Measurements from ENCODE around the gene KLF8.
"Not testable (repeated sequence)": the region's sequence is repeated elsewhere in the genome, so short reads cannot be mapped to it uniquely, and the experiment has no call there.

KLF8 gene

DNA sequence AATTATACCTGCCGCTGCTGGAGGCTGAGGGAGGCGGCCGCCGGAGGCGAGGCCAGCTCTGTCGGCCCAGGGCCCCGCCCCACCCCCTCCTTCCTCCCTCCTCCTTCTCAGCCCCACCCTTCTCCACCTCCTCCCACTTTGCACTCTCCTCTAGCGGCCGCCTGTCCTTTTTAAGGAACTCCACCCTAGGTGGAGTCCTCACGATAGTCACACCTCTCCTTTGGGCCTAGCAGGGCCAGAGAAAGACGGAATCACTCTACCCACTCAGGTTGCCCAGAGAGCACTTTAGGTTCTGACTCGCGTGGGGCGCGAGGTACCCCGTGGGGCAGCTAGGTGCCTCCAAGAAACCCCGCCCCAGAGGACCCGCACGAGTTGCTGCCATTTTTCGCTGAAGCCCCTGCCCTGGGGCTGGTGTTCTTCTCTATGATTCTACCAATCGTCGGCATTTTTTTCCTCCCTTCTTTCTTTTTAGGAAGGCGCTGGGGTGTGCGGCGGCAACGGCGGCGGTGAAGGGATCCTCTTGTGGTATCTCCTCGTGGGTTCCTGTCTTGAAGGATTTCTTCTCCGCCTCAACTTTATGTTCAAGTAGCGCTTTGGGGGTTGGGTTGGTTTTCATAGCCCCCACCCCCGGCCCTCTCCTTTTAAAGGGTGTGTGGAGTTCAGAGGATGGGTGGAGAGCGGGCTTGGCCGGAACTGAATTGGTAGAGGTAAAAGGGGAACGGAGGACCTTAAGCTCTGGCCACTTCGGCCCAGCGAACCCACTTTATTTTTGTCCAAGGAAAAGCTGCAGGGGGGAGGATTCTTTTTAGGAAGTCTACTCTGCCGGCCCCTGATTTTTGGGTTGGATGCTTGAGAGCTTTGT is at the start of gene KLF8:
Gene KLF8 (plus strand): TSS at position 136 of the 862 bp plus-strand sequence. CDS start 979 bp downstream, outside the sequence.
- DNase-seq (ENCODE audit: low read depth, low spot score), result peak; percentile 2

DNA sequence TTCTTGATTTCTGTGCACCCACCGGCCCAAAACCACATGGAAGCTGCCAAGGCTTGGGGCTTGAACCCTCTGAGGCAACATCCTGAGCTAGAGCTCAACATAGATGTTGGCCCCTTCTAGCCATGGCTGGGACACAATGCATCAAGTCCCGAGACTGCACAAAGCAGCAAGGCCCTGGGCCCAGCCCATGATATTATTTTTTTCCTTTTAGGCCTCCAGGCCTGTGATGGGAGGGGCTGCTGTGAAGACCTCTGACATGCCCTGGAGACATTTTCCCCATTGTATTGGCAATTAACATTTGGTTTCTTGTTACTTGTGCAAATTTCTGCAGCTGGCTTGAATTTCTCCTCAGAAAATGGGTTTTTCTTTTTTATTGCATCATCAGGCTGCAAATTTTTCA is 25.2 kb upstream of the KLF8 start:
- not testable (repeated sequence) for DNase-seq (ENCODE audit: low read depth, low spot score)

DNA sequence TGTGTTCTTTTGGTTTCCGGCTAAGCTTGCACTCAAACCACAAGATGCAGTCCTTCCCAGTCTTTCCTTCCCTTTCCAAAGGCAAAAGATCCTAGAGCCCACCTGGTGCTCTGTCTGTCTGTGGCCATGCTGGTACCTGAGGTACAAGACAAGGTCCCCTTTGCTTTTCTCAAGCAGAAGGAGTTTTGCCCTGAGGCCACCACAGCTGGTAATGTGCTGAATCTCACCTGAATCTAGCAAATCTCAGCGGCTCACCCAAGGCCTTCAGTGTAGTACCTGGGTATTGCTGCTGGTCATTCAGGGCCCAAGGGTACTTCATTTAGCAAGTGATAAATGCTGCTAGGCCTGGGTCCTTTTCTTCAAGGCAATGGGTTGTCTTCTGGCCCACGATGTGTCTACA is 20.5 kb upstream of the KLF8 start:
- no peak for DNase-seq (ENCODE audit: low read depth, low spot score)

DNA sequence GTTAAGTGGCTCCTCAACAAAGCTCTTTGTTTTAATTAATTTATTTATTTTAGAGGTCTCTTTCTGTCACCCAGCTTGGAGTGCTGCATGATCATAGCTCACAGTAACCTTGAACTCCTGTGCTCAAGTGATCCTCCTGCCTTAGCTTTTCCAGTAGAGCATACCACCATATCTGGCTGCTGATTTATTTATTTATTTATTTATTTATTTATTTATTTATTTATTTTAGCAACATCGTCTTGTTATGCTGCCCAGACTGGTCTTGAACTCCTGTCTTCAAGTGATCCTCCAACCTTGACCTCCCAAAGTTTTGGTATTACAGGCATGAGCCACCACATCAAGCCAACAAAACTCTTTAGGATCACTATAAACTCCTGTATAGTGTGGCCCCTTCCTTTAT is 15.8 kb upstream of the KLF8 start:
- no peak for DNase-seq (ENCODE audit: low read depth, low spot score)

DNA sequence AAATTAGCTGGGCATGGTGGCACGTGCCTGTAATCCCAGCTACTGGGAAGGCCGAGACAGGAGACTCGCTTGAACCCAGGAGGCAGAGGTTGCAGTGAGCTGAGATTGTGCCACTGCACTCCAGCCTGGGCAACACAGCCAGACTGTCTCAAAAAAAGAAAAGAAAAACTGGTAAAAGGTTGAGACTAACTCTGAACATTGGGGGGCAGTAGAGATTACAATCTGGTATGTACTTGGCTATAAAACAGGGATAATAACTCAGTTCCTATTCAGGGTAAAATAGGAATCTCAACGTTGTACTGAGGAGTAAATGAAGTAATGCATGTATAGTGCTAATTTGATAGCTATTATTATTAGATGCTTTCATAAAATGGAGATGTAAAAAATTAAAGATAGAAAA is 12.5 kb upstream of the KLF8 start:
- DNase-seq (ENCODE audit: low read depth, low spot score), result no peak

DNA sequence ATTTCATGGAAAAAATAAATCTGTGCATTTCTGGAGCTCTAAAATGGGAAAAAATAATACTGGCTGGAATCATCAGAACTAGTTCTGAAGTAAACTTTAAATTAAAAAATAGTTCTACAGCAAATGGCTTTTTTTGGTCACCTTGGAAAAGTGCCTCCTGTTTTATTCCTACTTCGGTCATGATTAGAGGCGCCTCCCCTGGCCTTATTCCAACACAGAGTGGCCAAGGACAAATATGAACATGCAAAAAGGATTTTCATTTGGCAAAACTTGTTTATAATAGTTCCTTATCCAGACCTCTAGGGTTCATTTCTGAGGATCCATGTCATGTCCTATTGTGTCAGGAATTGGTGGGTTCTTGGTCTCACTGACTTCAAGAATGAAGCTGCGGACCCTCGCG is 11.1 kb upstream of the KLF8 start:
- DNase-seq (ENCODE audit: low read depth, low spot score), result no peak

DNA sequence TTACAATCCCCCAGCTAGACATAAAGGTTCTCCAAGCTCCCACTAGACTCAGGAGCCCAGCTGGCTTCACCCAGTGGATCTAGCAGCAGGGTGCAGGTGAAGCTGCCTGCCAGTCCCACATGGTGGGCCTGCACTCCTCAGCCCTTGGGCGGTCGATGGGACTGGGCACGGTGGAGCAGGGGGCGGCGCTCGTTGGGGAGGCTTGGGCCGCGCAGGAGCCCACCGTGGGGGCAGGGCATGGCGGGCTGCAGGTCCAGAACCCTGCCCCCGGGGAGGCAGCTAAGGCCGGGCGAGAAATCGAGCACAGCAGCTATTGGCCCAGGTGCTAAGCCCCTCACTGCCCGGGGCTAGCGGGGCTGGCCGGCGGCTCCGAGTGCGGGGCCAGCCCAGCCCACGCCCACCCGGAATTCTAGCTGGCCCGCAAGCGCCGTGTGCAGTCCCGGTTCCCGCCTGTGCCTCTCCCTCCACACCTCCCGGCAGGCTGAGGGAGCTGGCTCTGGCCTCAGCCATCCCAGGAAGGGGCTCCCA is 9.6 kb upstream of the KLF8 start:
- no peak for DNase-seq (ENCODE audit: low read depth, low spot score)

DNA sequence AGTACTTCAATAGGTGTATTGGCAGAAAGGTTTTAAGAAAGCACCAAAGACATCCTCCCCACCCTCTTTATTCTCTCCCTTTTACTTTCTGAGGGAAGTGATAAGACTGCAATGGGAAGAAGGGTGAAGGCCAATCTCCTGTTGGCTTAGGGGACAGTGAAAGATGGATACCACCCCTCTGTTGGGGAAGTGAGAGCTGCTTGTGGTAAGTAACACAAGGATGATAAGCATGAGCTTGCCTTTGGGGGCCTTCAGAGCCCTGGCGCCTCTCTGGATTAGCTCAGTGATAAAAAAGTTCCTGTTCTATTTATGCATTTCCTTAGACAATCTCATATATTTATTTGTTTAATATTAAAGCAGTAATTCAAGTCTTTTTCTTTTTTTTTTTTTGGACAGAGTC is 5.2 kb upstream of the KLF8 start:
- DNase-seq (ENCODE audit: low read depth, low spot score), result no peak

DNA sequence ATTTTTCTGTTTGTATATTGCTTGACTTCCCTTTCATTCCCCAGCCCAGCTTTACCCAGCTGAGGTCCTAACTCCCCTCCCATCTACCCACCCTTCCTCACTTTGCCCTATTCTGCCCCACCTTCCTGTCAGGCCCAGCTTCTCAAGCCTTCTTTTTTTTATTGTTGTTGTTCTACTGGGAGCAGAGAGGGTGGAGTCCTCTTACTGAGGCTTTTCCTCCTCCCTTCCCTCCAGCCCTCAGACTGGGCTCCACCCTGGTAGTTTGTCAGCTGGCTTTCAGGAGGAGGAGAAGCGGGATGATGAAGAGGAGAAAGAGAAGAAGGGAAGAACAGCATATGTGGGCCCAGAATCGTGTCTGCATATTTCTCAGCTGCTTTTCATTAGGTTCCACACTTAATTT is 3.2 kb upstream of the KLF8 start:
- DNase-seq (ENCODE audit: low read depth, low spot score), result no peak

DNA sequence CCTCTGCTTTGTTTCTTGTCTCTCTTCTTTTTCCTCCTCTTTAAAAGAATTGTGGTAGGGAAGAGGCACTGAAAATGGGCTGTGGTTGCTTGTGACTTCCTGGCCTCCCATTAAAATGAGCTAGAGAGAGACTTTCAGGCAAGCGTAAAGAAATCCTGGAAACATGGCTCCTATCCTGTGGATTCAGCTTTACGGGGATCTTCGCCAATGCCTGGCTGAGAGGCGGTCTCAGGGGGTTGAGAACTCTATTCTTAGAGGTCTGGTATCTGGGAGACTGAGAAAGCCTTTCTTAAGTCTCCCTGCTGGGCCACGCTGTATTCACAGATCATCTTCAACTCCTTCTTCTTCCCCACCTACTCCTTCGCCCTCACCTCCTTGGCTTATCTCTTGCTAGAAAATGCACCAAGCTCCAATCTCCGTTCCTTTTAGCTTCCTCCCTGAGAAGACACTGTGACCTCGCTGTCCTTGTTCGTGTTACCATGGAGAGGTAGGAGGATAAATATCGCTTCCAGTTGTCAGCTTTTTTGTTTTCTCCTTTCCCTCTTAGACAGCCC is 542 bp upstream of the KLF8 start:
- no peak for DNase-seq (ENCODE audit: low read depth, low spot score)

DNA sequence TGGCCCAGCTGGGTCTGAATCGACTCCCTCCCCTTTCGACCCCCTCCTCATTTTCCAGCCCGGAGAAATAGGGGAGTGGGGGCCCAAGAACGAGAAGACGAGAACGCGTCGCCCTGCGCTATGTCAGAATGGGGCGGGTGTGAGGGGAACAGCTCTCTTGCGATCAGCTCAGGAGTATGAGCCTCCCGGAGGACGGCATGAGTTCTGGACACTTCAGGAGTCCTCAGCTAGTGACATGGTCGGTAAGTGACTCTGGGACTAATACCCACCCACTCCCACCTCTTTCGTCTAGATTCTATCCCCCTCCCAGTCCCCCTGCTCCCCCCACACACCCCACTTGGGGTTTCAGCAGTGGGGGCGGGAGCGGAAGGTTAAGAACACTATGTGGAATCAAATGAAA is 944 bp downstream of the KLF8 start:
- DNase-seq (ENCODE audit: low read depth, low spot score), result no peak

DNA sequence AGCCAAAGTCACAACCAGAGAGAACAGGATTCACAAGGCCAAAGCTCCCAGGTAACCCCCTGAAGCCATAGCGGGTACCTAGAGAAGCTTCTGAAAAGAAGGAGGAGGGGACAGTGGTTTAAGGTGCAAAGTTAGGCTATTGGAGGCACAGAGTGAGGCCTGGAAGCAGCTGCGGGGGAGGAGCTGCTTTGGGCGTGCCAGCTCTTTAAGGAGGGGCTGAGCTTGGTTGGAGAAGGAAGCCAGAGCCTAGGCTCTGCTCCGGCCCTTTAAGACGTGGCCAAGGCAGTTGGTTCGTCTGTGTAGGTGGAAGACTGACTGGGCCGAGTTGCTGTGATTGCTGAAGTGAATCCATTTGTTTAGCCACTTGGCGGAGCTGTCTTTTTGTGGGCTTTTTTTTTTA is 1.5 kb downstream of the KLF8 start:
- no peak for DNase-seq (ENCODE audit: low read depth, low spot score)

DNA sequence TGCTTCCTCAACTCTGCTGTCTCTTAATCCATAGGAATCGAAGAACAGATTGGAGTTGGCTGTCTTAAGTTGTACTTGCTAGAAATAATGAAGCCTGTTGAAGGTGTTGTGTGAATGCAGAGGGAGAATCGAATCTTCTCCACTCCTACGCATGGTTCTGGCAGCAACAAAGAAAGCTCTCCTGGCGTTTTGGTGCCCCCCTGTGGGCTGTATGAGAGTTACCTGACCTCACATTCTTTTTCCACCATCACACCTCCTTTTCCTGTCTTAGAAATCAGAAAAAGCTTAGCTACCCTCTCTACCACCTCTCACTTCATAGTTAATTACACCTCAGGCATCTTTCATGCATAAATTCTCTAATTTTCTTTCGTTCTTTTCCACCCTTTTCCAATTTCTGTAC is 16.3 kb downstream of the KLF8 start:
- peak; percentile 63 for DNase-seq (ENCODE audit: low read depth, low spot score)

DNA sequence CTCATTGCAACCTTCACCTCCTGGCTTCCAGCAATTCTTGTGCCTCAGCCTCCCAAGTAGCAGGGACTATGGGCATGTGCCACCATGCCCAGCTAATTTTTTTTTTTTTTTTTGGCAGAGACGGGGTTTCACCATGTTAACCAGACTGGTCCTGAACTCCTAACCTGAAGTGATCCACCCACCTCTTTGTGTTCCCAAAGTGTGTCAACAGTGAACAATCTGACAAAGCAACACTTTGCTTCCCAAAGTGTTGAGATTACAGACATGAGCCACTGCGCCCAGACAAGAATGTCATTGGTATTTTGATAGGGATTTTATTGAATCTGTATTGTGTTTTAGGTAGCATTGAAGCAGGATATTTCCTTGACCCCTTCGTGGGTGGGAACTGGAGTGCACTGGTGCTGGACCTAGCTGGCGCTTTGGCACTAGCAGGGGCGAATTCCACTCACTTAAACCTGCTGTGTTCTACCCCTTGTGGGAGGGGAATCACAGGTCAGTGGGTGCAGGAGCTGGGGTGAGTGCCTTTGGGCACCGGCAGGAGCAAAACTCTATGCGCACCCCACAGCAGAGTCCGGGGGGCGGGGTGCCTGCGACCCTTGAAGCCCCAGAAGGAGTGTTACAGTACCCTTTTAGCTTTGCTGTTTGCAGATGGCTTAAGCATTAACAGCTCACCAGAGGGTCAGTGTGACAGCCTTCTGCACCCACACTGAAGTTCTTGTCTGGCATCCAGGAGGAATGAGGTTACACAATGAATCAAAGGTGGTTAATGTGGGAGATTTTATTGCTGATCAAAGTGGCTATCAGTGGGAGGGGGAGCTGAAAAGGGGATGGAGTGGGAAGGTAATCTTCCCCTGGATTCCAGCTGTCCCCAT is 21.9 kb downstream of the KLF8 start:
- DNase-seq (ENCODE audit: low read depth, low spot score), result no peak

DNA sequence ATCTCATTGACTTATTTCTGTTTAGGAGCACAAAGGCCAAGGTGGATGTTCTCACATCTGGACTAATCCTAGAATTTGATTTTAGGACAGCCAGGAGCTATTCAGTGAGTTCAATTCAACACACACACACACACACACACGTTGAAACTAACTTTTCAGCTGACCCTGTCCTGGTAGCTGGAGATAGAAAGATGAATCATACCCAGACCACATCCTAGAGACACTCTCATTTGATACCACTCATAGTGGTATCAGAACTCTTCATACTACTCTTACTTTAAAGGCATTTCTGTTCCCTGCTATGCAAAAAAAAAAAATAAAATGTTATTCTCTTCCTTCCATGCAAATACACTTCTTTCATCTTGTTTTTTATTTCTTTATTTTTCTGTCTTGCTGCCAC is 36.7 kb downstream of the KLF8 start:
- DNase-seq (ENCODE audit: low read depth, low spot score), result no peak

DNA sequence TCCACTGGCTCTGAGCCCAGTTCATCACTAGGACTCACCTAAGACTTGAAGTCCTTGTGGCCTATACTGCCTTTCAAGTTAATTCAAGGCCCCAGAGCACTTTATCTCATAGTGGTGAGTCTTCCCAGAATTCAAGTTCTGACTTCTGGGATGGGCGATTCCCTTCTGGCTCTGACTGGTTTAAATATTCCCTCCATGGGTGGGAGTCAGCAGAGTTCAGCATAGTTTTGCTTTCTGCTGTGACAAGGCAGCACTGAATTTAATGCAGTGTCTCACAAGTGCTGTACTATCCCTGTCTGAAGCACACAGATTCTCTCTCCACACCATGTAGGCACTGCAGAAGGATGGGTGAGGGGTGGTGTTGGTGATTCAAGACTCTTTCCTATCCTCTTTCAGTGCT is 46.5 kb downstream of the KLF8 start:
- no peak for DNase-seq (ENCODE audit: low read depth, low spot score)

DNA sequence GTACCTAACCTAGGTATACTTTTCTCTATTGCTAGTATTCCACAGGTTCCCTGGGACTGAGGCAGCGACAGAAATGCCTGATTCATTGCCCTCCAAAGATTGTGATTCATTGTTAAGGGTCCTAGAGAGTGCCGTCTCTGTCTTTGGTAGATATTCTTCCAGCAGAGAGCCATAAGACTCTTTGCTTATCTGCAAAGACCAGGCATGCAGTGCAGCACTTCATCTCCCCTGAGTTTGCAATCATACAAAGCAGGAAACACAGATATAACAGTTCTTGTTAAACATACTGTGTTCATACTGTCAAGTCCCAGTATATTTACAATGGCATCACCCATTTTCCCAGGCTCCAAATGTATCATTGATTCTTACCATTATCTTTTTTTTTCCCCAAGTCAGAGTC is 47.7 kb downstream of the KLF8 start:
- no peak for DNase-seq (ENCODE audit: low read depth, low spot score)

DNA sequence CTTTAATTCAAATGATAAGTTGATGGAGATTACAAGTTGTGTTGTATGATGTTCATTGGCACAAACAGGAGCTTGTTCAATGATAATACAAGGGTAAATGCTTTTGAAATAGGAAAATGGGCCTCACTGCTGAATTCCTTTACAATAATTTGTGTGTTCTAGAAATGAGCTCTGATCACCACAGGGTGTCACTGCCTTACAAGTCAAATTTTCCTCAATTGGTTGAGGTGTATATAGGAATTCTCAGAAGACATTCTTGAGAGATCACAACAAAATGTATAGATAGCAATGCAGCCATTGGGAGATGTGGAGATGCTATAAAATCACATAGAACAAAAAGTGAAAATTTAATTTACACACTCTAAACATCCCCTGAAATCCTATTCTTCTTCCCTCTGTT is 49.6 kb downstream of the KLF8 start:
- peak; percentile 12 for DNase-seq (ENCODE audit: low read depth, low spot score)

DNA sequence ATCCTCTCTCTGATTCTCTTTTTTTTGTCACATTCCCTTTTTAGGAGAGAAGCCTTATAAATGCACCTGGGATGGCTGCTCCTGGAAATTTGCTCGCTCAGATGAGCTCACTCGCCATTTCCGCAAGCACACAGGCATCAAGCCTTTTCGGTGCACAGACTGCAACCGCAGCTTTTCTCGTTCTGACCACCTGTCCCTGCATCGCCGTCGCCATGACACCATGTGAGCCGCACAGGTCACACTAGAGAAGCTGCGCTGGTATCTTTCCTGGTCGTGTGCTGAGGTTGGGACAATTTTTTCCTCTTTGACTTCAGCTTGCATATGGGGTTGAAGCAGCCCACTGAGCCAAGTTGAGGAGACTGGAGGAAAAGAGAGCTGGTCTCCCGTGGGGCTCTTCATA is 52.1 kb downstream of the KLF8 start:
- DNase-seq (ENCODE audit: low read depth, low spot score), result no peak

DNA sequence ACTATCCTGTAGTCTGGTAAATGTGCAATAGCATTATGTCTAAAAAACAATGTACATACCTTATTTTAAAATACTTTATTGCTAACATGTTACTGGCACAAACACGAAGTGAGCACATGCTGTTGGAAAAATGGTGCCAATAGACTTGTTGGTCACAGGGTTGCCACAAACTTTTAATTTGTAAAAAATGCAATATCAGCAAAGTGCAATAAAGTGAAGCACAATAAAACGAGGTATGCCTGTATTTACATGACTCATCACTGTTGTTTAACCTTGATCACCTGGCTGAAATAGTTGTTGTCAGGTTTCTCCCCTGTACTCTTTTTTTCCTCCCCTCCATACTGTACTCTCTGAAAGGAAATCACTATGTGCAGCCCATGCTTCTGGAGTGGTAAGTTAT is 56.5 kb downstream of the KLF8 start:
- no peak for DNase-seq (ENCODE audit: low read depth, low spot score)

DNA sequence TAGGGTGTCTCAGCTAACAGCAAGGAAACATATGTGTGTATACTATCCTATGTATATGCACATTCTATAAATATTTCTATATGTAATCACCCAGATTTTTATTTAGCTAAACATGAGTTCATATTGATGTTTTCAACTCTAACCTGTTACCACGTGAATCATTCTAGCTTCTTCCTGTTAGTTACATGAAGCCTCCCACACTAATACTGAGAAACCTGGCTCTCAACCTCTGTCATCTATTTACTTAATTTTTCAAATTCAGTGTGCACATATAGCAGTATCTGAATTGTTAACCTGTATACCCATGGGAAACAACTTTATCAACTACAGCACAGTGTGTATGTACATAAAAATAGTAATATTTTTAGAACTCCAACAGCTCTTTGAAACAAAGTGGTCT is 57.3 kb downstream of the KLF8 start:
- no peak for DNase-seq (ENCODE audit: low read depth, low spot score)

DNA sequence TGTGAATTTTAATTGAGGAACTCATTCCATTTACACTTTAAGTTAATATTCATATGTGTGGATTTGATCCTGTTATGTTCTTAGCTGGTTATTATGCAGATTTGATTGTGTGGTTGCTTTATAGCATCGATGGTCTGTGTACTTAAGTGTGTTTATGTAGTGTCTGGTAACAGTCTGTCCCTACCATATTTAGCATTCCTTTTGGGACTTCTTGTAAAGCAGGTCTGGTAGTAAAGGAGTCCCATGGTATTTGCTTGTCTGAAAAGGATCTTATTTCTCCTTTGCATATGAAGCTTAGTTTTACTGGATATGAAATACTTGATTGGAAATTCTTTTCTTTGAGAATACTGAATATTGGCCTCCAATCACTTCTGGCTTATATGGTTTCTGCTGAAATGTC is 76.6 kb downstream of the KLF8 start:
- no peak for DNase-seq (ENCODE audit: low read depth, low spot score)
